Hepatocyte (in vitro differentiated cells): ENCODE measurements around the gene MUC5B.

ENCODE experiments used
- CTCF ChIP-seq: fragments of 200-600 bp; sonication (generic); IDR thresholded peaks from 2 replicates; pipeline ENCODE4 v1.5.1; 2016; ENCODE audit warnings: antibody characterized with exemption, mild to moderate bottlenecking; ENCODE audit not compliant: poor library complexity
- EZH2 ChIP-seq: fragments of 200-600 bp; sonication (generic); IDR thresholded peaks from 2 replicates; pipeline ENCODE4 v1.6.1; 2016; ENCODE audit warnings: antibody characterized with exemption, mild to moderate bottlenecking, borderline replicate concordance
- EZH2phosphoT487 ChIP-seq: fragments of 200-600 bp; sonication (generic); IDR thresholded peaks from one replicate; pipeline ENCODE4 v1.6.1; 2018; ENCODE audit warnings: antibody characterized with exemption, mild to moderate bottlenecking, low read depth, moderate library complexity; ENCODE audit not compliant: unreplicated experiment, severe bottlenecking

- TF ChIP-seq CTCF (no peak), EZH2 (no peak), EZH2phosphoT487 (no peak)
Observed at GRCh38 chr11:1285876-1286275, 63.0 kb downstream of the MUC5B start.
